HFF-Myc (cell line): ENCODE data around the gene NUDT15.
"Not testable (repeated sequence)": the region's sequence is repeated elsewhere in the genome, so short reads cannot be mapped to it uniquely, and the experiment has no call there.

Experiments
- DNase-seq: peaks from one replicate; pipeline ENCODE4 v3.0.0-alpha.2; 2011; ENCODE audit warnings: low read depth; ENCODE audit errors: extremely low read depth
- H3K4me3 ChIP-seq: replicated peaks from 2 replicates; pipeline ENCODE4 v1.5.1; 2011; ENCODE audit warnings: low read depth, mild to moderate bottlenecking, control low read depth, low read length
- CTCF ChIP-seq: IDR thresholded peaks from 2 replicates; pipeline ENCODE4 v1.5.1; 2012; ENCODE audit warnings: mild to moderate bottlenecking, low read depth, low read length, control low read depth; ENCODE audit errors: missing control alignments

The NUDT15 gene

GRCh38 chr13:48000559-48001113 lies 36.9 kb upstream of the NUDT15 start:
- H3K4me3 ChIP-seq: peak overlapping the region; percentile 91
- no peak for DNase-seq

GRCh38 chr13:48001114-48001881 lies 36.2 kb upstream of the NUDT15 start, which contains the start of gene SUCLA2:
Gene SUCLA2 (minus strand): TSS chr13:48001273. CDS start chr13:48001269, 4 bp downstream.
- peak; percentile 41 for DNase-seq
- TF ChIP-seq CTCF: no peak
- peak within 1 kb of the TSS; percentile 91 for H3K4me3 ChIP-seq

More at GRCh38 chr13:48000559-48001113, 36.9 kb upstream of the NUDT15 start:
- TF ChIP-seq CTCF: no peak

- not testable (repeated sequence) for DNase-seq
- peak overlapping the region; percentile 91 for H3K4me3 ChIP-seq
Measured at GRCh38 chr13:48001999-48002398, 35.5 kb upstream of the NUDT15 start.

GRCh38 chr13:48004201-48004600 lies 33.3 kb upstream of the NUDT15 start:
- no peak overlapping the region for H3K4me3 ChIP-seq
- TF ChIP-seq CTCF: no peak
- DNase-seq: no peak

- no peak for TF ChIP-seq CTCF
- H3K4me3 ChIP-seq: no peak overlapping the region
- no peak for DNase-seq
Measured at GRCh38 chr13:48006396-48006795, 31.1 kb upstream of the NUDT15 start.

GRCh38 chr13:48009284-48009683 lies 28.2 kb upstream of the NUDT15 start:
- no peak for TF ChIP-seq CTCF
- DNase-seq: no peak
- H3K4me3 ChIP-seq: no peak overlapping the region

GRCh38 chr13:48010698-48011097 lies 26.8 kb upstream of the NUDT15 start:
- no peak overlapping the region for H3K4me3 ChIP-seq
- DNase-seq: no peak
- no peak for TF ChIP-seq CTCF
